Suppressor macrophage (primary cell): ENCODE measurements around the gene CROCC2.

Experiments used
- DNase-seq, 4 experiments: peaks; one replicate each; pipeline ENCODE4 v3.0.0-alpha.2; 2020 to 2022

CROCC2 gene

GRCh38 chr2:241018051-241018891 lies 112.1 kb downstream of the CROCC2 start:
- no peak for DNase-seq

- DNase-seq = no peak
Observed at GRCh38 chr2:241019441-241020139, 113.5 kb downstream of the CROCC2 start.

- no peak for DNase-seq
Observed at GRCh38 chr2:241020201-241020600, 114.1 kb downstream of the CROCC2 start.

- no peak for DNase-seq
Observed at GRCh38 chr2:241020629-241021190, 114.6 kb downstream of the CROCC2 start.

- no peak for DNase-seq
Observed at GRCh38 chr2:241025639-241026038, 119.5 kb downstream of the CROCC2 start.

GRCh38 chr2:241029599-241030332 lies 123.6 kb downstream of the CROCC2 start:
- no peak for DNase-seq

GRCh38 chr2:241030333-241030680 lies 124.2 kb downstream of the CROCC2 start:
- no peak for DNase-seq

GRCh38 chr2:241030883-241031282 lies 124.7 kb downstream of the CROCC2 start:
- DNase-seq = no peak

- DNase-seq = no peak
Observed at GRCh38 chr2:241031436-241032165, 125.5 kb downstream of the CROCC2 start.

- DNase-seq = no peak
Observed at GRCh38 chr2:241033336-241033987, 127.3 kb downstream of the CROCC2 start.

- DNase-seq = no peak
Observed at GRCh38 chr2:241033994-241034393, 127.9 kb downstream of the CROCC2 start.

- no peak for DNase-seq
Observed at GRCh38 chr2:241034490-241035141, 128.5 kb downstream of the CROCC2 start.

- no peak for DNase-seq
Observed at GRCh38 chr2:241035142-241035817, 129.1 kb downstream of the CROCC2 start.

GRCh38 chr2:241035818-241036396 lies 129.8 kb downstream of the CROCC2 start:
- no peak for DNase-seq

GRCh38 chr2:241036397-241036963 lies 130.3 kb downstream of the CROCC2 start:
- no peak for DNase-seq

- DNase-seq = no peak
Observed at GRCh38 chr2:241036964-241037421, 130.9 kb downstream of the CROCC2 start.

GRCh38 chr2:241037498-241037897 lies 131.4 kb downstream of the CROCC2 start:
- no peak for DNase-seq

- no peak for DNase-seq
Observed at GRCh38 chr2:241038374-241039180, 132.4 kb downstream of the CROCC2 start.

GRCh38 chr2:241039416-241039815 lies 133.3 kb downstream of the CROCC2 start:
- DNase-seq = no peak
